ENCODE data around the gene EYA2.
"Not testable (repeated sequence)": the region's sequence is repeated elsewhere in the genome, so short reads cannot be mapped to it uniquely, and the experiment has no call there.

The EYA2 gene

GRCh38 chr20:46959821-46960220, 65.2 kb downstream of the EYA2 start:
- no peak for DNase-seq

- no peak for DNase-seq
Measured at GRCh38 chr20:46960536-46960935, 65.9 kb downstream of the EYA2 start.

GRCh38 chr20:46961968-46962367, 67.3 kb downstream of the EYA2 start:
- not testable (repeated sequence) for DNase-seq

GRCh38 chr20:46962452-46963195, 68.0 kb downstream of the EYA2 start:
- DNase-seq, result no peak

GRCh38 chr20:46963196-46963529, 68.5 kb downstream of the EYA2 start:
- DNase-seq, result no peak

- no peak for DNase-seq
Measured at GRCh38 chr20:46963758-46964617, 69.3 kb downstream of the EYA2 start.

- no peak for DNase-seq
Measured at GRCh38 chr20:46964618-46965455, 70.2 kb downstream of the EYA2 start.

- no peak for DNase-seq
Measured at GRCh38 chr20:46965477-46965876, 70.8 kb downstream of the EYA2 start.

- no peak for DNase-seq
Measured at GRCh38 chr20:46967646-46968045, 73.0 kb downstream of the EYA2 start.

- no peak for DNase-seq
Measured at GRCh38 chr20:46970937-46971630, 76.4 kb downstream of the EYA2 start.

GRCh38 chr20:46973766-46974165, 79.1 kb downstream of the EYA2 start:
- DNase-seq, result no peak

- DNase-seq, result no peak
Measured at GRCh38 chr20:46974669-46975434, 80.2 kb downstream of the EYA2 start.

- no peak for DNase-seq
Measured at GRCh38 chr20:46975976-46976375, 81.3 kb downstream of the EYA2 start.

GRCh38 chr20:46977204-46977603, 82.6 kb downstream of the EYA2 start:
- no peak for DNase-seq

GRCh38 chr20:46977909-46978588, 83.4 kb downstream of the EYA2 start:
- DNase-seq, result no peak

GRCh38 chr20:46978951-46979491, 84.4 kb downstream of the EYA2 start:
- no peak for DNase-seq

GRCh38 chr20:46979603-46980241, 85.1 kb downstream of the EYA2 start:
- no peak for DNase-seq

GRCh38 chr20:46981184-46981583, 86.5 kb downstream of the EYA2 start:
- DNase-seq, result no peak

- no peak for DNase-seq
Measured at GRCh38 chr20:46983466-46983865, 88.8 kb downstream of the EYA2 start.

- DNase-seq, result no peak
Measured at GRCh38 chr20:46984405-46984804, 89.8 kb downstream of the EYA2 start.

- DNase-seq, result no peak
Measured at GRCh38 chr20:46985250-46985649, 90.6 kb downstream of the EYA2 start.

Data from stimulated activated CD4-positive, alpha-beta T cell treated with anti-CD3 and anti-CD28 coated beads, Interleukin-12 subunit alpha, Interleukin-12 subunit beta, amount 100 ng/mL, for 4 hours (primary cell).